OCI-LY1 (cell line): Measurements from ENCODE around the gene HOXC5.

Experiments
- CTCF ChIP-seq: fragments of 200-600 bp; sonication (generic), shearing (Covaris generic); IDR thresholded peaks from 2 replicates; pipeline ENCODE4 v1.5.1; 2017; ENCODE audit warnings: mild to moderate bottlenecking, antibody characterized with exemption, low read length, moderate library complexity, mixed read lengths
- EZH2 ChIP-seq: fragments of 200-600 bp; sonication (generic), shearing (Covaris generic); IDR thresholded peaks from 2 replicates; pipeline ENCODE4 v1.8.0; 2017; ENCODE audit warnings: borderline replicate concordance, mixed run types, mild to moderate bottlenecking, antibody characterized with exemption, low read length, moderate library complexity, mixed read lengths

- TF ChIP-seq CTCF (no peak), EZH2 (no peak)
Measured at GRCh38 chr12:53985692-53985993, 47.2 kb upstream of the HOXC5 start.
